ENCODE results near the gene RPAP3. TPM values are rescaled to one million over a fixed set of nuclear protein-coding genes. Genes with fewer than 3 reads are reported as not detected.

RPAP3 gene
- total RNA-seq, 4 donors from 2014 or later: 10.5 to 14.2 (median 12.7) TPM

GRCh38 chr12:47743311-47743860 is 37.6 kb upstream of the RPAP3 start:
- no peak for ATAC-seq (ENCODE audit: low FRiP score)
- TF ChIP-seq CTCF (IDR thresholded peaks at IDR 0.05): no peak
- no peak for DNase-seq (ENCODE audit: low spot score)

- ATAC-seq (ENCODE audit: low FRiP score) (no peak), DNase-seq (ENCODE audit: low spot score) (peak; percentile 80)
- TF ChIP-seq CTCF (IDR thresholded peaks at IDR 0.05): peak in 2 of 3 donors; percentile 79 to 95
Observed at GRCh38 chr12:47742253-47742825, 36.5 kb upstream of the RPAP3 start.

- ATAC-seq (ENCODE audit: low FRiP score): no peak
- no peak for TF ChIP-seq CTCF (IDR thresholded peaks at IDR 0.05)
- peak; percentile 39 for DNase-seq (ENCODE audit: low spot score)
Observed at GRCh38 chr12:47741340-47741703, 35.5 kb upstream of the RPAP3 start.

GRCh38 chr12:47740606-47741339 is 34.9 kb upstream of the RPAP3 start:
- no peak for DNase-seq (ENCODE audit: low spot score)
- peak; percentile 9 for ATAC-seq (ENCODE audit: low FRiP score)
- TF ChIP-seq CTCF (IDR thresholded peaks at IDR 0.05): no peak

GRCh38 chr12:47739979-47740378 is 34.1 kb upstream of the RPAP3 start:
- ATAC-seq (ENCODE audit: low FRiP score): no peak

GRCh38 chr12:47739297-47739696 is 33.5 kb upstream of the RPAP3 start:
- no peak for TF ChIP-seq CTCF (IDR thresholded peaks at IDR 0.05)
- no peak for DNase-seq (ENCODE audit: low spot score)
- ATAC-seq (ENCODE audit: low FRiP score): no peak

More at GRCh38 chr12:47739979-47740378, 34.1 kb upstream of the RPAP3 start:
- no peak for DNase-seq (ENCODE audit: low spot score)
- TF ChIP-seq CTCF (IDR thresholded peaks at IDR 0.05): no peak
